TTC549 (cell line): ENCODE data around the gene SLC23A2.

Experiments used
- FAIRE-seq: peaks from 2 replicates; lab custom pipeline; 2012; peaks lifted over from hg19 to GRCh38; lab: Jason Lieb, UNC

The SLC23A2 gene

DNA sequence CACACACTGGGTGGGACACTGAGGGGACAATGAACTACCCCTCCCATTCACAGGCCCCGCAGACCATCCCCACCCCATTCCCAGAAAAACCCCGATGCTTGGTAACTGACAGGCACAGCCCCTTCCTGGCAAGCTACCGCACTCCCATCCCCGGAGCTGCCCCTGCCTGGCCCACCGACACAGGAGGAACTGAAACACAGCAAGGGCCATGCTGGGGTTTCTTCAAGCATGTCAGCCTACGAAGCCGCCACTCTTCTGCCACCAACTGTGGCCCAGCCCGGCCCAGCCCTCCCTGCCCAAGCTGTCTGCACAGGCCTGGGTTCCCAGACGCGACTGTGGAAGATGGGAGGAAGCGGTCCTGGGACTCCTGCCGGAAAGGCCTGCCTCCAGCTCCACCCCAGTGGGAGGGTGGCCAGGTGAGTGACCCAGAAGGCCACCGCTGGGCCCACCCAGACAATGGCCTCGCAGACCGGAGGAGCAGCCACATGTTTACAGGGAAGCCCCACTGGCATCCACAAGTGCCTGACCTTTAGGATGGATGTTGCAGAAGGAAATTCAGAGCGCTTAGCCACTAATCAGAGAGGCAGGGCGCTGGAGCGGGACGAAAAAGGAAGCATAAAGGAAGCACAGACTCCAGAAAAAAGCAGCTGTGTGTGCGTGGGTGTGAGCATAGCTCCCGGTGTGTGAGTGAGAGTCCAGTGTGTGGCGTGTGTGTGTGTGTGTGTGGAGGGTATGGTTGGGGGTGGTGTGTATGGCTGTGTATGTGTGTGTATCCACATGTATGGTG lies 188.0 kb downstream of the SLC23A2 start:
- no peak for FAIRE-seq

DNA sequence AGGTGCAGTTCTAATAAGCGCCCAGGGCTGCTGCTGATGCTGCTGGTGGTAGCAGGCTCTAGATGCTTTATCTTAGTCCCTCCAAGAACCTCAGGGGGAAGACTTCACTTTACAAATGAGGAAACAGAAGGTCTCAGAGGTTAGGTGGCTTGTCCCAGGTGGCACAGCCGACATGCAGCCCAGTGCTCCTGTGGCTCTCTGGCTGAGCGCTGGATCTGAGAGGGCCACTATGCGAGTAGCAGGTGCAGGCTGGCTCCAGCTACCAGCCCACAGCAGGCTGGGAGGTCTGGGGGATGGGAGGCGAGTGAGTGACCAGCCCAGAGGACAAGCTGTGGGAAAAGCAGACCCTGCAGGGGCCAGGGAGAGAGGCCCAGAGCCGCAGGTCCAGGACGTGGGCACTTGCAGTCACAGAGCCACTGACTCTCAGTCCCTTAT lies 188.7 kb downstream of the SLC23A2 start:
- no peak for FAIRE-seq

DNA sequence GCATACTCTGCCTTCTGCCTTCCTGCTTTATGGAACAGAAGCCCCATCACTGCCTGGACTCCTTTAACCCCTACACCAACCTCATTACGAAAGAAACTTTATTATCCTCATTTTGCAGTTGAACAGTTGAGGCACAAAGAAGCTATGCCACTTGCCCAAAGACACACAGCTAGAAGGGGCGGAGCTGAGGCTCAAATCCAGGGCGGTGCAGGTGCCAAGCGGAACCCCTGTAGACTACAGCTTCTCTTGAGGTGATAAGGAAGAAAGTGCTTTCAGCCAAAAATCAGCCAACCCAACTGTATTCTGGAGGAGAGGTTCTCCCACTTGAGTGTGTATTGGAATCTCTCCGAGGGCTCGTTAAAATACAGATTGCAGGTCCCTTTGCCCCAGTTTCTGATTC lies 189.1 kb downstream of the SLC23A2 start:
- FAIRE-seq, result no peak

DNA sequence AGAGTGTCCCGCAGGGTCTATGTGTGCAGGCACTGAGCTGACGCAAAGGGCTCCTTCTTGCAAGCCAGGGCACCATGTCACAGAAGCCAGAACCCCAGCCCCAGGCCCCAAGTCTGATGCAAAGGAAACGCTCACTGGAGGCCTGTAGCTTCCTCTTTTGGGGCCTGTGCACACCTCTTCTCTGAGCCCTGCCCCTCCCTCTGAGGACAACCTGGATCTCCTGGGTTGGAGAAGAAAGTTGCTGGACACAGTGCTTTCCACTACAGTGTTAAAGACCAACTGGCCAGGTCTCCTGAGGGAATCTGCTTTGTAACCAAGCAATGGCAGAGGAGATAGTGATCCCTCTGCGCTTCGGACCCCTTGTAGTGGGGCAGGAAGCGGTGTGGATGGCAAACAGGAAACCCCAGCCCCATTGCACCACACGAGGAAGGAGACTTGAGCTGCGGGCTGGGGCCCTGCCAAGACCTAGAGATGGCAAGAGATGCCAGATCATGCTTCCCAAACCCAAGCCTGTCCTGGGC lies 189.6 kb downstream of the SLC23A2 start:
- FAIRE-seq, result no peak

DNA sequence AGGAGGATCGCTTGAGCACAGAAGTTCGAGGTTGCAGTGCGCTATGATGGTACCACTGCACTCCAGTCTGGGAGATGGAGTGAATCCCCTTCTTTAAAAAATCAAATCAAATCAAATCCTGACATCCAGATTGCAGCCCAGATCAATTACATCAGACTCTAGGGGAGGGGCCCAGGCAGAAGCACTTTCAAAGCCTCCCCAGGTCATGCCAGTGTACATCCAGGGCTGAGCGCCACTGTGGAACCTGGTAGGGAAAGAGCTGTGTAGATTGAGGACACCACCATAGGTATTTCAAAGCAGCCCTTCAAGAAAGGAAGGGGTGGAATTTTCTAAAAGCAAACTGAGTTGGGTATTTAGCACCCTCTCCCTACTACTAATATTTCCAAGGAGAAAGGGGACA lies 190.1 kb downstream of the SLC23A2 start:
- no peak for FAIRE-seq

DNA sequence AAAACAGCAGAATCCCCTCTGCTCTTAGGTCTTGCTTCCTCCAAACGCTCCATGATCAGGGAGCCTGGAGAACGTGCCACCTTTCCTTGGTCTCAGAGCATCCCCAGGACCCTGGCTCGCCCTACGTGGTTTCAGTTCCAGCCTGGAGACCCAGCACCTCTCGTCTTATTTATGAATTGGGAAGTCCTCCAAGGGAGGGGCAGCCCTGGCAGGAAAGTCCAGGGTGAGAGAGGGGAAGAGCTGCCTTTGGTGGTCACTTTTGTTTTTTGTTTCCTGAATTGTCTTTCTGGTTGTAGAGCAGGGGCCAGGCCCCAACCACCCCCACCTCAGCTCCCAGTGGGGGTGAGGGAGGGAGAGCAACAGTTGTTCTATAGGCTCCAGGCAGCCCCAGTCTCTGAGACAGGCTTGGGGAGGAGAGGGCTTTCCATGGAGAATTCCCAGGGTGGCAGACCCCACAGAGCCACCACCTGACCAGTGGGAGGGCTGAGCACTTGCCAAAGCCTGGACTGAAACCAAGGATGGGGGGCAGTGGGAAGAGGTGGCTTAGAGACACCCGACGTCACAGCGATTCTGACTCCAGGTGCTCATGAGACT lies 190.8 kb downstream of the SLC23A2 start:
- no peak for FAIRE-seq

DNA sequence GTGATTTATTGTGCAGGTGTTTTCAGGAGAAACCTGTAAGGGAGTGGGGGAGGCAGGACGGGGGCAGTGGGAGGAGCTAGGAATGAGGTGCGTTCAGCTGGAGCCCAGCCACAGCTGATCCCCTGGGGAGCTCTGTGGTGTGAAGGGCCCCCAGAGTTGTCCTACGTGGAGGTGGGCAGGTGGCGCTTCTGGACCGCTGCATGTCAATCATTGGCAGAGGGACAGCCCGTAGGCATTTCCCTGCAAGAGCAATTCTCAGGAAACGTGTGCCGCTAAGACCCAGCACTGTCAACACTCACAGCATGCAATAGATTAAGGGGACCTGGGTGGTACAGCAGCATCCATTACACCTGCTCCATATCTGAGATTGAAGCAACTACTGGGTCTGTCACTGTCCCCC lies 191.6 kb downstream of the SLC23A2 start:
- FAIRE-seq, result no peak

DNA sequence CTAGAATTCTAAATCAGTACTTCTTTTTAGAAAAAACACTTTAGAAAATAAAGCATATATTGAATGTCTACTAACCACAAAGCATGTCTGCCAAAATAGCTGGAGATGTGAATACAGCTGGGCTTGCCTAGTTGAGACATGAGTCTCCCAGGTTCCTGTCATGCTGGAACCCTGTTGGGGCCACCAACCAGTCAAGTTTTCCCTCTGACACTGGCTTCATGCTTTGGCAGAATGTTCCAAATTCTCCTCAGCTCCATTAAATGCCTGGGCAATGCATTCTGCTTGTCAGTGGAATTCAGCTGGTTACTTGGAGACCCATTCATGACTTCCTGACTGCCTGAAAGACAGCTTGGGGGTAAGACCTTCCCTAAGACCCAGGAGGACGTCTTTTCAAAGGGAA lies 192.4 kb downstream of the SLC23A2 start:
- no peak for FAIRE-seq

DNA sequence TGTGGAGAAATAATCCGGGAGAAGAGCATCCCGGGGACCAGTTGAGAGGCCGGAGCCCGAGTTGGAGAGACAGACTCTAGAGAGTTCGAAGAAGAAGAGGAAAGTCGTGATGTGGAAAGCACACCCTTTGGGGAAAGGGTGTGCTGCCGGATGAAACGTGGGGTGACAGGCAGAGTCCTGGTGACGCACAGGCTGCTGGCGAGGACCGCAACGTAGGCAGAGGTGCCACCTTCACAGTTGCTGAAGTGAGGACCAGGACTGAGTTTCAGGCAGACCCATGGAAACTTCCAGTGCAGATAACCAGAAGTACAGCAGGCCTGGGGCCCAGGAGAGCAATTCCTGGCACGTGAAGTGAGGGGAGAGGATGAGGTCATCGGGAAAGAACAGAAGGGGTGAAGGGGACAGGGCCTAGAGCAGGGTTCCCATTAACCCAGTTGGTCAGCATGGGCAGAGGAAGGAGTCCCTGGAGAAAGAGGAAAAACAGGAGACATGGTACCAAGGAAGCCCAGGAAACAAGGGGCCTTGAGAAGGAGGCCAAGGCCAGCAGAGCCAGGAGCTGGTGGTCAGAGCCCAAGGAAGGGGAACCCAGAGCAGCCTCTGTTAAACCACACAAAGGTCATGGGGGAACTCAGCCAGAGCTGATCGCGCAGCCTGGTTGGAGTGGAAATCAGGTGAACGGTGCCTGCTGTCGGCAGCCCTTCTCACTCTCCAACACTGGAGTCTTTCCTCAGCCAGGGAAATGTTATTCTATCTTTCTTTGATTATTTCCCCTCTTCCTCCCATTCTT lies 195.5 kb downstream of the SLC23A2 start:
- no peak for FAIRE-seq

DNA sequence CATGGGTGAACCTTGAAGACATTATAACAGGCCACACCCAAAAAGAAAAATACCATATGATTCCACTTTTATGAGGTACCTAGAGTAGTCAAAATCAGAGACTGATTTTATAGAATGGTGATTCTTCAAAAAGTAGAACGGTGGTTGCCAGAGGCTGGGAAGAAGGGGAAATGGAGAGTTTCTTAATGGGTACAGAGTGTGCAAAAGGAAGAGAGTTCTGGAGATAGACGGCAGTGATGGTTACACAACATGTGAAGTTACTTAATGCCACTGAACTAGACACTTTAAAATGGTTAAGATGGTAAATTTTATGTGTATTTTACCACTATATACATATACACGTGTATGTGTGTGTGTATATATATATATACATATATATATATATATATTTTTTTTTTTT lies 198.8 kb downstream of the SLC23A2 start:
- FAIRE-seq, result no peak
